HEK293 (cell line): ENCODE results near the gene INSM2.

ENCODE experiments used
- CTCF ChIA-PET: fragments of 350-600 bp; formaldehyde crosslinking; extraction: SDS; loops from one replicate; lab custom pipeline; 2021; ENCODE audit warnings: antibody characterized with exemption; lab: Yijun Ruan, JAX
- POLR2A ChIA-PET: fragments of 300-600 bp; formaldehyde crosslinking; extraction: SDS; loops from one replicate; lab custom pipeline; 2020; ENCODE audit warnings: antibody characterized with exemption, inconsistent platforms; lab: Yijun Ruan, JAX
- H3K27ac ChIP-seq: fragments of 200-500 bp; sonication (Bioruptor generic); 2 replicates; pipeline ENCODE4 v1.5.1; 2014; ENCODE audit warnings: low read depth, low read length, control low read depth, inconsistent platforms; ENCODE audit errors: extremely low read depth
- H3K36me3 ChIP-seq, 2 experiments: fragments of 200-500 bp in 1 of 2; sonication (Bioruptor generic) in 1 of 2; 1 replicate in 1 of 2; 2 replicates in 1 of 2; pipeline ENCODE4 v1.5.1; 2014 to 2017; ENCODE audit warnings: inconsistent platforms in 2 of 2, low read length in 2 of 2; ENCODE audit not compliant: control insufficient read depth in 2 of 2, insufficient read depth in 1 of 2
- H3K4me1 ChIP-seq: fragments of 200-500 bp; sonication (Bioruptor generic); 2 replicates; pipeline ENCODE4 v1.5.1; 2014; ENCODE audit warnings: mild to moderate bottlenecking, low read length, inconsistent platforms; ENCODE audit not compliant: control insufficient read depth, insufficient read depth
- H3K4me3 ChIP-seq: 2 replicates; pipeline ENCODE4 v1.5.1; 2011; ENCODE audit warnings: low read depth, mild to moderate bottlenecking, control low read depth, low read length, moderate library complexity
- H3K9me3 ChIP-seq: fragments of 200-500 bp; sonication (Bioruptor generic); 2 replicates; pipeline ENCODE4 v1.5.1; 2014; ENCODE audit warnings: low read depth, low read length, inconsistent platforms; ENCODE audit not compliant: control insufficient read depth, insufficient read depth
- IKZF3 ChIP-seq: fragments of 450-650 bp; IDR thresholded peaks from 2 replicates; pipeline ENCODE4 v1.5.0; 2018; ENCODE audit warnings: missing biosample characterization, mild to moderate bottlenecking, missing genetic modification characterization, moderate library complexity
- PRDM1 ChIP-seq: fragments of 450-650 bp; formaldehyde crosslinking; IDR thresholded peaks from 2 replicates; pipeline ENCODE4; 2016; ENCODE audit warnings: missing biosample characterization, missing genetic modification characterization
- SP2 ChIP-seq: fragments of 450-650 bp; formaldehyde crosslinking; IDR thresholded peaks from 2 replicates; pipeline ENCODE4 v1.5.1; 2016; ENCODE audit warnings: missing biosample characterization, missing genetic modification characterization
- ZNF133 ChIP-seq: fragments of 450-650 bp; formaldehyde crosslinking; IDR thresholded peaks from 2 replicates; pipeline ENCODE4 v1.5.1; 2016; ENCODE audit warnings: missing biosample characterization, missing genetic modification characterization
- ZNF335 ChIP-seq: fragments of 450-650 bp; formaldehyde crosslinking; conservative IDR thresholded peaks from 2 replicates; pipeline ENCODE4 v1.5.1; 2016; ENCODE audit warnings: missing biosample characterization, missing genetic modification characterization
- ZNF350 ChIP-seq: fragments of 450-650 bp; formaldehyde crosslinking; IDR thresholded peaks from 2 replicates; pipeline ENCODE4 v1.5.0; 2017; ENCODE audit warnings: missing biosample characterization, mild to moderate bottlenecking, missing genetic modification characterization
- ZNF433 ChIP-seq: fragments of 450-650 bp; formaldehyde crosslinking; IDR thresholded peaks from 2 replicates; pipeline ENCODE4 v1.5.1; 2016; ENCODE audit warnings: missing biosample characterization, missing genetic modification characterization, low read depth
- ZNF510 ChIP-seq: fragments of 450-650 bp; formaldehyde crosslinking; IDR thresholded peaks from 2 replicates; pipeline ENCODE4 v1.5.1; 2018; ENCODE audit warnings: mild to moderate bottlenecking, missing genetic modification characterization, missing biosample characterization; ENCODE audit not compliant: insufficient replicate concordance
- ZNF549 ChIP-seq: fragments of 450-650 bp; IDR thresholded peaks from 2 replicates; pipeline ENCODE4 v1.5.1; 2018; ENCODE audit warnings: missing biosample characterization, missing genetic modification characterization, mild to moderate bottlenecking, inconsistent platforms, moderate library complexity
- ZNF596 ChIP-seq: fragments of 450-650 bp; IDR thresholded peaks from 2 replicates; pipeline ENCODE4 v1.5.0; 2018; ENCODE audit warnings: missing biosample characterization, mild to moderate bottlenecking, missing genetic modification characterization, moderate library complexity
- ZNF654 ChIP-seq: fragments of 450-650 bp; formaldehyde crosslinking; IDR thresholded peaks from 2 replicates; pipeline ENCODE4 v1.5.1; 2016; ENCODE audit warnings: low read depth, missing biosample characterization, missing genetic modification characterization
- ZNF660 ChIP-seq: fragments of 450-650 bp; IDR thresholded peaks from 2 replicates; pipeline ENCODE4 v1.5.1; 2018; ENCODE audit warnings: missing biosample characterization, mild to moderate bottlenecking, missing genetic modification characterization
- ZNF664 ChIP-seq: fragments of 450-650 bp; formaldehyde crosslinking; IDR thresholded peaks from 2 replicates; pipeline ENCODE4 v1.5.1; 2016; ENCODE audit warnings: missing biosample characterization, missing genetic modification characterization
- ZNF701 ChIP-seq: fragments of 450-650 bp; formaldehyde crosslinking; IDR thresholded peaks from 2 replicates; pipeline ENCODE4 v1.5.1; 2016; ENCODE audit warnings: missing biosample characterization, missing genetic modification characterization
- ZNF707 ChIP-seq: fragments of 450-650 bp; formaldehyde crosslinking; IDR thresholded peaks from 2 replicates; pipeline ENCODE4 v1.5.1; 2016; ENCODE audit warnings: missing biosample characterization, missing genetic modification characterization
- TF ChIP-seq, protein P1 (sequence below): fragments of 450-650 bp; IDR thresholded peaks from 2 replicates; pipeline ENCODE4 v1.5.1; 2018; ENCODE audit warnings: missing biosample characterization, missing genetic modification characterization
- TF ChIP-seq, protein P2 (sequence below): fragments of 450-650 bp; formaldehyde crosslinking; IDR thresholded peaks from 2 replicates; pipeline ENCODE4 v1.5.1; 2017; ENCODE audit warnings: missing biosample characterization, missing genetic modification characterization
- TF ChIP-seq, protein P3 (sequence below): fragments of 450-650 bp; formaldehyde crosslinking; IDR thresholded peaks from 2 replicates; pipeline ENCODE4 v1.5.1; 2016; ENCODE audit warnings: missing biosample characterization, missing genetic modification characterization, low read depth
- TF ChIP-seq, protein P4 (sequence below): fragments of 450-650 bp; formaldehyde crosslinking; IDR thresholded peaks from 2 replicates; pipeline ENCODE4 v1.5.1; 2016; ENCODE audit warnings: missing biosample characterization, missing genetic modification characterization, borderline replicate concordance
- TF ChIP-seq, protein P5 (sequence below): fragments of 450-650 bp; formaldehyde crosslinking; IDR thresholded peaks from 2 replicates; pipeline ENCODE4 v1.5.1; 2017; ENCODE audit warnings: missing biosample characterization, missing genetic modification characterization

The INSM2 gene

DNA sequence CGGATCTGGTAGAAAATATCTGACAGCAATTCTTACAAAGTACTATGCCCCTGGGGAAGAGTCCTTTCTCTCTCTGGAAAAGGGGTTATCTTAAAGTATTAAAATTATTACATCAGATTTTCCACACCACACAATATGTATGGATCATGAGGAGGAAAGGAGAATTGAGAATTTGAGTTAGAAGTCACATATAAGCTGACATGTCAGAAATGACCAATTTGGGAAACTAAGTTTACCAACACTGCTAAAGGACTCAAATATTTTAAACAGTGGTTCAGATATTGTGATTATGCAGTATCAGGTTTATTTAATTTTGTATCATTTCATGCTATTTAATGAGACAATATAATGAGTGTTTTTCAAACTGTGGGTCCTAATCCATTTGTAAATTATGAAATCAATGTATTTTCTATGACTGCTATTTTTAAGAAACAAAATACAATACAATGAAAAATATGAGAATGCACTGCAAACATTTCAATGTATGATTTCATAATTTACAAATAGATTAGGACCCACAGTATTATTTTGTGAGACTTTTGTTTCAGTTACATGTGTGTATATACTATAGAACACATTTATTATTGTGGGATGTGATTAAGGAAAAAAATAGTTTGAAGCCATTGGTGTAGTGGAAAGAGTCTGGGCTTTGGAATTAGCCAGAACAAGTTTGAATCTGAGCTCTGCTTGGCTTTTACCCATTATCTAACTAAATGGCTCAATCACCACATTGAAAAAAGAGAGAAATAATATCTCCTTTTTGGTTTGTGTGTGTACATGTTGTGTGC lies 1.8 kb upstream of the INSM2 start:
- no peaks in the 10 kb centered on the region for H3K36me3 ChIP-seq
- peaks cover 4% of the 10 kb centered on the region; the same call in 1 of the 2 replicates for H3K4me1 ChIP-seq
- H3K4me3 ChIP-seq: no peak overlapping the region
- H3K9me3 ChIP-seq: no peaks in the 10 kb centered on the region
- POLR2A ChIA-PET: interaction anchor here (0.6 kb wide), 1 partner anchor 375 kb away, joined by 3 read pairs; no protein-coding TSS in a partner anchor
- CTCF ChIA-PET: interaction anchor here (0.6 kb wide), 1 partner anchor 392 kb away, joined by 3 read pairs; no protein-coding TSS in a partner anchor
- H3K27ac ChIP-seq: no peak overlapping the region
- no peak for TF ChIP-seq PRDM1 (tag by site-specific recombination)
- TF ChIP-seq ZNF707 (tag by site-specific recombination): no peak
- TF ChIP-seq, protein P1, sequence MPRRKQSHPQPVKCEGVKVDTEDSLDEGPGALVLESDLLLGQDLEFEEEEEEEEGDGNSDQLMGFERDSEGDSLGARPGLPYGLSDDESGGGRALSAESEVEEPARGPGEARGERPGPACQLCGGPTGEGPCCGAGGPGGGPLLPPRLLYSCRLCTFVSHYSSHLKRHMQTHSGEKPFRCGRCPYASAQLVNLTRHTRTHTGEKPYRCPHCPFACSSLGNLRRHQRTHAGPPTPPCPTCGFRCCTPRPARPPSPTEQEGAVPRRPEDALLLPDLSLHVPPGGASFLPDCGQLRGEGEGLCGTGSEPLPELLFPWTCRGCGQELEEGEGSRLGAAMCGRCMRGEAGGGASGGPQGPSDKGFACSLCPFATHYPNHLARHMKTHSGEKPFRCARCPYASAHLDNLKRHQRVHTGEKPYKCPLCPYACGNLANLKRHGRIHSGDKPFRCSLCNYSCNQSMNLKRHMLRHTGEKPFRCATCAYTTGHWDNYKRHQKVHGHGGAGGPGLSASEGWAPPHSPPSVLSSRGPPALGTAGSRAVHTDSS (tag by site-specific recombination): no peak
- TF ChIP-seq ZNF664: no peak

DNA sequence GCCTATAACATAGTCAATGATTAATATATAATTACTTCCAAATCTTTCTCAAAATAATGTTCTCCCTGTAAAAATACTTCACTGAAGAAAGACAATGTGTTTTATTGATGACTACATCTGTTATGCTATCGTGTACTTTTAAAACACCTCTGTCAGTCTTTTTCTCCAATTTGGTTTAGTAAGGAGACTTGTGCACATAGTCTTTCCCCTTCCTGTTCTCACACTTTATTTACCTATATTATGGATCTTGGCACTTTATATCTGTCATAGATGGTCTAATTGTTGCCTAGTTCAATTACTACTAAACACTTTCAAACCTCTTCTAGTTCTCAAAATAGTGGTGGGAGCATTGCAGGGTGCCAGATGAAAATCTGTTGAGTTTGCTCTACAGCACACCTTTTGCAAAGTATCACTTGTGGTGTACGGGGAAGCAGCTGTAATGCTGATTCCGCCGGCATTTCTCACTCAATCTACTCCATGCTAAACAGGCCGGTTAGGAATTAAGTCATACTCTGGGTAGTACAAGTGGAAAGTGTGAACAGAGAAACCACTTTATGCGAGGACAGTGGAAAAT lies 1.1 kb upstream of the INSM2 start:
- Histone ChIP-seq H3K27ac (no peak overlapping the region), H3K4me1 (peaks cover 4% of the 10 kb centered on the region; the same call in 1 of the 2 replicates), H3K36me3 (no peaks in the 10 kb centered on the region; a peak in 1 of 3 replicates), H3K9me3 (no peaks in the 10 kb centered on the region), H3K4me3 (peak overlapping the region; percentile 60)
- CTCF ChIA-PET: interaction anchor here (0.7 to 1.1 kb wide), 4 partner anchors 128 to 288 kb away, joined by 3 to 4 read pairs (median 3); partner anchors contain the start of gene NFKBIA
- POLR2A ChIA-PET: no interaction called here
- 0 out of 2 replicates have a peak, but pooled peaks have one; percentile 27 for TF ChIP-seq ZNF660
- TF ChIP-seq, protein P2, sequence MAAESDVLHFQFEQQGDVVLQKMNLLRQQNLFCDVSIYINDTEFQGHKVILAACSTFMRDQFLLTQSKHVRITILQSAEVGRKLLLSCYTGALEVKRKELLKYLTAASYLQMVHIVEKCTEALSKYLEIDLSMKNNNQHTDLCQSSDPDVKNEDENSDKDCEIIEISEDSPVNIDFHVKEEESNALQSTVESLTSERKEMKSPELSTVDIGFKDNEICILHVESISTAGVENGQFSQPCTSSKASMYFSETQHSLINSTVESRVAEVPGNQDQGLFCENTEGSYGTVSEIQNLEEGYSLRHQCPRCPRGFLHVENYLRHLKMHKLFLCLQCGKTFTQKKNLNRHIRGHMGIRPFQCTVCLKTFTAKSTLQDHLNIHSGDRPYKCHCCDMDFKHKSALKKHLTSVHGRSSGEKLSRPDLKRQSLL (tag by site-specific recombination): no peak
- no peak for TF ChIP-seq ZNF654 (tag by site-specific recombination)
- TF ChIP-seq, protein P3, sequence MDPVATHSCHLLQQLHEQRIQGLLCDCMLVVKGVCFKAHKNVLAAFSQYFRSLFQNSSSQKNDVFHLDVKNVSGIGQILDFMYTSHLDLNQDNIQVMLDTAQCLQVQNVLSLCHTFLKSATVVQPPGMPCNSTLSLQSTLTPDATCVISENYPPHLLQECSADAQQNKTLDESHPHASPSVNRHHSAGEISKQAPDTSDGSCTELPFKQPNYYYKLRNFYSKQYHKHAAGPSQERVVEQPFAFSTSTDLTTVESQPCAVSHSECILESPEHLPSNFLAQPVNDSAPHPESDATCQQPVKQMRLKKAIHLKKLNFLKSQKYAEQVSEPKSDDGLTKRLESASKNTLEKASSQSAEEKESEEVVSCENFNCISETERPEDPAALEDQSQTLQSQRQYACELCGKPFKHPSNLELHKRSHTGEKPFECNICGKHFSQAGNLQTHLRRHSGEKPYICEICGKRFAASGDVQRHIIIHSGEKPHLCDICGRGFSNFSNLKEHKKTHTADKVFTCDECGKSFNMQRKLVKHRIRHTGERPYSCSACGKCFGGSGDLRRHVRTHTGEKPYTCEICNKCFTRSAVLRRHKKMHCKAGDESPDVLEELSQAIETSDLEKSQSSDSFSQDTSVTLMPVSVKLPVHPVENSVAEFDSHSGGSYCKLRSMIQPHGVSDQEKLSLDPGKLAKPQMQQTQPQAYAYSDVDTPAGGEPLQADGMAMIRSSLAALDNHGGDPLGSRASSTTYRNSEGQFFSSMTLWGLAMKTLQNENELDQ (tag by site-specific recombination): no peak
- TF ChIP-seq ZNF701 (tag by site-specific recombination): no peak
- no peak for TF ChIP-seq IKZF3 (tag by site-specific recombination)
- no peak for TF ChIP-seq ZNF510
- TF ChIP-seq ZNF133 (tag by site-specific recombination): no peak
- TF ChIP-seq, protein P4, sequence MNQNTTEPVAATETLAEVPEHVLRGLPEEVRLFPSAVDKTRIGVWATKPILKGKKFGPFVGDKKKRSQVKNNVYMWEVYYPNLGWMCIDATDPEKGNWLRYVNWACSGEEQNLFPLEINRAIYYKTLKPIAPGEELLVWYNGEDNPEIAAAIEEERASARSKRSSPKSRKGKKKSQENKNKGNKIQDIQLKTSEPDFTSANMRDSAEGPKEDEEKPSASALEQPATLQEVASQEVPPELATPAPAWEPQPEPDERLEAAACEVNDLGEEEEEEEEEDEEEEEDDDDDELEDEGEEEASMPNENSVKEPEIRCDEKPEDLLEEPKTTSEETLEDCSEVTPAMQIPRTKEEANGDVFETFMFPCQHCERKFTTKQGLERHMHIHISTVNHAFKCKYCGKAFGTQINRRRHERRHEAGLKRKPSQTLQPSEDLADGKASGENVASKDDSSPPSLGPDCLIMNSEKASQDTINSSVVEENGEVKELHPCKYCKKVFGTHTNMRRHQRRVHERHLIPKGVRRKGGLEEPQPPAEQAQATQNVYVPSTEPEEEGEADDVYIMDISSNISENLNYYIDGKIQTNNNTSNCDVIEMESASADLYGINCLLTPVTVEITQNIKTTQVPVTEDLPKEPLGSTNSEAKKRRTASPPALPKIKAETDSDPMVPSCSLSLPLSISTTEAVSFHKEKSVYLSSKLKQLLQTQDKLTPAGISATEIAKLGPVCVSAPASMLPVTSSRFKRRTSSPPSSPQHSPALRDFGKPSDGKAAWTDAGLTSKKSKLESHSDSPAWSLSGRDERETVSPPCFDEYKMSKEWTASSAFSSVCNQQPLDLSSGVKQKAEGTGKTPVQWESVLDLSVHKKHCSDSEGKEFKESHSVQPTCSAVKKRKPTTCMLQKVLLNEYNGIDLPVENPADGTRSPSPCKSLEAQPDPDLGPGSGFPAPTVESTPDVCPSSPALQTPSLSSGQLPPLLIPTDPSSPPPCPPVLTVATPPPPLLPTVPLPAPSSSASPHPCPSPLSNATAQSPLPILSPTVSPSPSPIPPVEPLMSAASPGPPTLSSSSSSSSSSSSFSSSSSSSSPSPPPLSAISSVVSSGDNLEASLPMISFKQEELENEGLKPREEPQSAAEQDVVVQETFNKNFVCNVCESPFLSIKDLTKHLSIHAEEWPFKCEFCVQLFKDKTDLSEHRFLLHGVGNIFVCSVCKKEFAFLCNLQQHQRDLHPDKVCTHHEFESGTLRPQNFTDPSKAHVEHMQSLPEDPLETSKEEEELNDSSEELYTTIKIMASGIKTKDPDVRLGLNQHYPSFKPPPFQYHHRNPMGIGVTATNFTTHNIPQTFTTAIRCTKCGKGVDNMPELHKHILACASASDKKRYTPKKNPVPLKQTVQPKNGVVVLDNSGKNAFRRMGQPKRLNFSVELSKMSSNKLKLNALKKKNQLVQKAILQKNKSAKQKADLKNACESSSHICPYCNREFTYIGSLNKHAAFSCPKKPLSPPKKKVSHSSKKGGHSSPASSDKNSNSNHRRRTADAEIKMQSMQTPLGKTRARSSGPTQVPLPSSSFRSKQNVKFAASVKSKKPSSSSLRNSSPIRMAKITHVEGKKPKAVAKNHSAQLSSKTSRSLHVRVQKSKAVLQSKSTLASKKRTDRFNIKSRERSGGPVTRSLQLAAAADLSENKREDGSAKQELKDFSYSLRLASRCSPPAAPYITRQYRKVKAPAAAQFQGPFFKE (tag by site-specific recombination): no peak
- TF ChIP-seq ZNF596 (tag by site-specific recombination): no peak
- TF ChIP-seq ZNF335 (tag by site-specific recombination): peak; percentile 57; the same call in 1 of the 2 replicates
- no peak for TF ChIP-seq SP2 (tag by site-specific recombination)
- no peak for TF ChIP-seq ZNF350 (tag by site-specific recombination)
- TF ChIP-seq ZNF549 (tag by site-specific recombination): no peak
- TF ChIP-seq ZNF433 (tag by site-specific recombination): no peak
- TF ChIP-seq, protein P5, sequence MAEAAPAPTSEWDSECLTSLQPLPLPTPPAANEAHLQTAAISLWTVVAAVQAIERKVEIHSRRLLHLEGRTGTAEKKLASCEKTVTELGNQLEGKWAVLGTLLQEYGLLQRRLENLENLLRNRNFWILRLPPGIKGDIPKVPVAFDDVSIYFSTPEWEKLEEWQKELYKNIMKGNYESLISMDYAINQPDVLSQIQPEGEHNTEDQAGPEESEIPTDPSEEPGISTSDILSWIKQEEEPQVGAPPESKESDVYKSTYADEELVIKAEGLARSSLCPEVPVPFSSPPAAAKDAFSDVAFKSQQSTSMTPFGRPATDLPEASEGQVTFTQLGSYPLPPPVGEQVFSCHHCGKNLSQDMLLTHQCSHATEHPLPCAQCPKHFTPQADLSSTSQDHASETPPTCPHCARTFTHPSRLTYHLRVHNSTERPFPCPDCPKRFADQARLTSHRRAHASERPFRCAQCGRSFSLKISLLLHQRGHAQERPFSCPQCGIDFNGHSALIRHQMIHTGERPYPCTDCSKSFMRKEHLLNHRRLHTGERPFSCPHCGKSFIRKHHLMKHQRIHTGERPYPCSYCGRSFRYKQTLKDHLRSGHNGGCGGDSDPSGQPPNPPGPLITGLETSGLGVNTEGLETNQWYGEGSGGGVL (tag by site-specific recombination): no peak
